Uterine smooth muscle cell (primary cell): ENCODE measurements around the gene SLC22A7. TPM values are rescaled to one million over a fixed set of nuclear protein-coding genes. Genes with fewer than 3 reads are reported as not detected.

Experiments
- total RNA-seq: library from RNA; depleted of rRNA; stranded (reverse); fragments of >200 nt; gene quantifications from 2 replicates; pipeline ENCODE4 v1.2.3, GENCODE V29; 2014

The SLC22A7 gene
- not detected in 2 replicates for total RNA-seq

GRCh38 chr6:43297644-43298564, at the start of gene SLC22A7:
Gene SLC22A7 (plus strand): TSS chr6:43298260. CDS start chr6:43298359, 99 bp downstream.

GRCh38 chr6:43308101-43308989, 10.3 kb downstream of the SLC22A7 start, which contains the start of gene CRIP3:
Gene CRIP3 (minus strand): TSS chr6:43308826. CDS start chr6:43308792, 34 bp downstream.

Other genes with a start within 250 kb of the SLC22A7 start
- gene CUL7, start 244.4 kb upstream of the SLC22A7 start, total RNA-seq: 58.9 and 83.6 TPM in 2 replicates
- 18.0 and 25.0 TPM in 2 replicates for gene MRPL2, start 238.8 kb upstream of the SLC22A7 start, total RNA-seq
- 11.8 and 19.5 TPM in 2 replicates for gene KLC4, start 238.6 kb upstream of the SLC22A7 start, total RNA-seq
- gene PTK7, start 221.9 kb upstream of the SLC22A7 start, total RNA-seq: 58.0 and 166 TPM in 2 replicates
- gene SRF, start 127.0 kb upstream of the SLC22A7 start, total RNA-seq: 20.7 and 21.4 TPM in 2 replicates
- 26.0 and 39.2 TPM in 2 replicates for gene CUL9, start 116.1 kb upstream of the SLC22A7 start, total RNA-seq
- 62.9 and 63.7 TPM in 2 replicates for gene DNPH1, start 68.8 kb upstream of the SLC22A7 start, total RNA-seq
- gene TTBK1, start 54.8 kb upstream of the SLC22A7 start, total RNA-seq: under 0.01 TPM in 1 of 2 replicates, not detected in the other
- gene CRIP3, start 10.6 kb downstream of the SLC22A7 start, total RNA-seq: not detected in 2 replicates
- 5.5 and 7.5 TPM in 2 replicates for gene ZNF318, start 71.4 kb downstream of the SLC22A7 start, total RNA-seq
- 18.4 and 24.6 TPM in 2 replicates for gene ABCC10, start 129.3 kb downstream of the SLC22A7 start, total RNA-seq
- gene DLK2, start 157.3 kb downstream of the SLC22A7 start, total RNA-seq: 0.66 and 1.1 TPM in 2 replicates
- gene TJAP1, start 179.3 kb downstream of the SLC22A7 start, total RNA-seq: 9.9 and 10.1 TPM in 2 replicates
- 0.44 and 0.62 TPM in 2 replicates for gene LRRC73, start 212.1 kb downstream of the SLC22A7 start, total RNA-seq
- gene YIPF3, start 218.7 kb downstream of the SLC22A7 start, total RNA-seq: 72.5 and 97.2 TPM in 2 replicates
- gene POLR1C, start 218.8 kb downstream of the SLC22A7 start, total RNA-seq: 27.7 and 45.9 TPM in 2 replicates